HepG2 (cell line): Measurements from ENCODE around the gene DCTN2. TPM values are rescaled to one million over a fixed set of nuclear protein-coding genes. Genes with fewer than 3 reads are reported as not detected.

Experiments used
- ATAC-seq: fragments of 200-7000 bp; cut with Tn5 transposase; 3 replicates; pipeline ENCODE4 v1.9.1; 2020; ENCODE audit warnings: mild to moderate bottlenecking, moderate library complexity
- Bru-seq: library from RNA; stranded (reverse); fragments of 400-500 nt; gene quantifications from one replicate; lab custom pipeline; 2021; lab: Mats Ljungman, UMichigan
- BruChase-seq, 2 experiments: library from RNA; stranded (reverse); fragments of 400-500 nt; gene quantifications; one replicate each; lab custom pipeline; 2021; lab: Mats Ljungman, UMichigan
- BruUV-seq: library from RNA; stranded (reverse); fragments of 400-500 nt; replicated peaks from 2 replicates; lab custom pipeline; 2021; lab: Mats Ljungman, UMichigan
- CTCF ChIA-PET: fragments of 300-600 bp; formaldehyde crosslinking; extraction: SDS; loops from one replicate; lab custom pipeline; 2021; ENCODE audit warnings: low total read pairs, inconsistent platforms, low intra/inter-chr PET ratio; lab: Yijun Ruan, JAX
- POLR2A ChIA-PET: fragments of 350-600 bp; sonication (Branson Sonifier 250); formaldehyde crosslinking; loops from one replicate; lab custom pipeline; 2020; ENCODE audit warnings: antibody characterized with exemption, inconsistent platforms; lab: Yijun Ruan, JAX
- DNase-seq: peaks from one replicate; pipeline ENCODE4 v3.0.0-alpha.2; 2015; ENCODE audit warnings: low spot score
- FAIRE-seq: peaks from 3 replicates; lab custom pipeline; 2011; peaks lifted over from hg19 to GRCh38; lab: Jason Lieb, UNC
- H2AFZ ChIP-seq: one replicate; pipeline ENCODE4 v1.6.1; 2011; ENCODE audit warnings: low read length, inconsistent platforms
- H3K27ac ChIP-seq: fragments of 300-600 bp; 3 replicates; pipeline ENCODE4 v1.8.0; 2011; ENCODE audit warnings: mixed run types, mild to moderate bottlenecking, mixed read lengths, low read length, inconsistent platforms; ENCODE audit not compliant: insufficient read depth; ENCODE audit errors: extremely low read length
- H3K27me3 ChIP-seq, 2 experiments: fragments of 200-600 bp in 1 of 2; 2 replicates in 1 of 2; 3 replicates in 1 of 2; pipeline versions ENCODE4 v1.6.0 to v1.8.0; 2011; ENCODE audit warnings: low read length in 2 of 2, mild to moderate bottlenecking in 2 of 2, moderate library complexity in 2 of 2, inconsistent platforms in 1 of 2; ENCODE audit not compliant: insufficient read depth in 2 of 2, control insufficient read depth in 1 of 2
- H3K36me3 ChIP-seq, 2 experiments: fragments of 200-600 bp in 1 of 2; replicated peaks in 1 of 2; 2 replicates in 1 of 2; 3 replicates in 1 of 2; pipeline versions ENCODE4 v1.5.1 to v1.8.0; 2011; ENCODE audit warnings: low read length in 2 of 2, inconsistent platforms in 1 of 2; ENCODE audit not compliant: insufficient read depth in 2 of 2, control insufficient read depth in 1 of 2
- H3K4me1 ChIP-seq: 2 replicates; pipeline ENCODE4 v1.5.1; 2012; ENCODE audit warnings: low read length, inconsistent platforms; ENCODE audit not compliant: insufficient read depth
- H3K4me2 ChIP-seq: 2 replicates; pipeline ENCODE4 v1.6.0; 2011; ENCODE audit warnings: low read depth, low read length, inconsistent platforms
- H3K4me3 ChIP-seq, 3 experiments: fragments of 200-600 bp in 1 of 3; sonication (generic), shearing (Covaris generic) in 1 of 3; replicated peaks in 1 of 3; 2 replicates each; pipeline ENCODE4 v1.5.1; 2011 to 2016; ENCODE audit warnings: low read length in 3 of 3, inconsistent platforms in 2 of 3, low read depth in 2 of 3, mild to moderate bottlenecking in 2 of 3, control low read depth in 1 of 3, mixed read lengths in 1 of 3; ENCODE audit not compliant: insufficient read depth in 1 of 3
- H3K79me2 ChIP-seq: one replicate; pipeline ENCODE4 v1.6.1; 2011; ENCODE audit warnings: low read length, inconsistent platforms; ENCODE audit not compliant: insufficient read depth
- H3K9ac ChIP-seq: 2 replicates; pipeline ENCODE4 v1.6.0; 2011; ENCODE audit warnings: mild to moderate bottlenecking, low read depth, low read length, inconsistent platforms; ENCODE audit not compliant: insufficient read depth
- H3K9me3 ChIP-seq: 2 replicates; pipeline ENCODE4 v1.5.1; 2012; ENCODE audit warnings: mild to moderate bottlenecking, low read length
- H4K20me1 ChIP-seq: 2 replicates; pipeline ENCODE4 v1.6.0; 2011; ENCODE audit warnings: inconsistent platforms, mild to moderate bottlenecking, low read length, moderate library complexity; ENCODE audit not compliant: insufficient read depth
- CREM ChIP-seq, 2 experiments: sonication (generic) in 1 of 2; formaldehyde crosslinking in 1 of 2; IDR thresholded peaks; 2 replicates each; pipeline versions ENCODE4 v1.4.0 to v1.6.1; 2016 to 2020; ENCODE audit warnings: antibody characterized with exemption in 1 of 2, mild to moderate bottlenecking in 1 of 2, missing genetic modification reagents in 1 of 2
- MEIS2 ChIP-seq: sonication (generic); formaldehyde crosslinking; IDR thresholded peaks from 2 replicates; pipeline ENCODE4 v1.9.0; 2021; ENCODE audit warnings: mild to moderate bottlenecking, missing genetic modification reagents
- SCMH1 ChIP-seq: sonication (generic); formaldehyde crosslinking; IDR thresholded peaks from 2 replicates; pipeline ENCODE4 v1.9.0; 2021; ENCODE audit warnings: missing genetic modification reagents, mild to moderate bottlenecking, borderline replicate concordance
- SPEN ChIP-seq: sonication (generic); formaldehyde crosslinking; IDR thresholded peaks from 2 replicates; pipeline ENCODE4 v1.5.1; 2020; ENCODE audit warnings: low read depth, mild to moderate bottlenecking, missing genetic modification reagents
- TAF15 ChIP-seq: fragments of 200-400 bp; formaldehyde crosslinking; IDR thresholded peaks from one replicate; pipeline ENCODE4 v1.6.1; 2018; ENCODE audit warnings: mild to moderate bottlenecking, low read depth, low read length; ENCODE audit not compliant: poor library complexity, severe bottlenecking
- THRA ChIP-seq: sonication (generic); formaldehyde crosslinking; IDR thresholded peaks from 2 replicates; pipeline ENCODE4 v1.4.0; 2020; ENCODE audit warnings: missing genetic modification reagents, borderline replicate concordance
- U2AF1 ChIP-seq: fragments of 200-400 bp; formaldehyde crosslinking; optimal IDR thresholded peaks from 2 replicates; pipeline ENCODE3; 2017; ENCODE audit warnings: mild to moderate bottlenecking, low read depth, low read length
- ZNF33A ChIP-seq: sonication (generic); formaldehyde crosslinking; IDR thresholded peaks from 2 replicates; pipeline ENCODE4 v1.5.1; 2020; ENCODE audit warnings: missing genetic modification reagents, mild to moderate bottlenecking, moderate library complexity, borderline replicate concordance
- ZNF616 ChIP-seq: sonication (generic); formaldehyde crosslinking; IDR thresholded peaks from 2 replicates; pipeline ENCODE4 v1.5.0; 2020; ENCODE audit warnings: low read depth, mild to moderate bottlenecking, missing genetic modification reagents
- WGBS: methylation state at CpG from one replicate; pipeline ENCODE4 v1.1.6; 2017; ENCODE audit warnings: low lambda C conversion rate; 5-methylcytosine and 5-hydroxymethylcytosine counted together
- in situ Hi-C: cut with HindIII; loops from 2 replicates; pipeline ENCODE4 v1.10.0; 2017; ENCODE audit warnings: low pct_unique_long_range_greater_than_20kb; ENCODE audit not compliant: extremely low pct_ligation_motif_present
- intact Hi-C: fragments of 100-400 bp; cut with micrococcal nuclease; formaldehyde crosslinking; loops from one replicate; pipeline ENCODE4 v1.10.0; 2022; ENCODE audit not compliant: unreplicated experiment
- long read RNA-seq, 2 experiments: library from RNA in 1 of 2; library from polyadenylated mRNA in 1 of 2; stranded (forward) in 1 of 2; unstranded in 1 of 2; transcript quantifications; one replicate each; pipeline ENCODE4 v2.0.0, GENCODE V29; 2019 to 2022
- polyA minus RNA-seq, 3 experiments: library from RNA; depleted of rRNA, polyadenylated mRNA; stranded (reverse); fragments of >200 nt; gene quantifications; 2 replicates each; pipeline ENCODE4 v1.2.3, GENCODE V29; 2011; ENCODE audit warnings: low replicate concordance in 1 of 3
- polyA plus RNA-seq, 8 experiments: library from polyadenylated mRNA; depleted of rRNA in 3 of 8; stranded (reverse) in 7 of 8; unstranded in 1 of 8; fragments of >200 nt; fragmentation: Illumina TruSeq in 4 of 8; extraction: Trizol in 4 of 8; gene quantifications; 2 replicates each; pipeline versions ENCODE4 v1.2.1 to v1.2.3, GENCODE V29; 2011 to 2016; ENCODE audit warnings: low read depth in 4 of 8, missing spikeins in 1 of 8, mixed read lengths in 1 of 8; ENCODE audit not compliant: insufficient read depth in 1 of 8
- total RNA-seq, 5 experiments: library from RNA; depleted of rRNA; stranded (reverse); fragments of >200 nt; fragmentation: Illumina TruSeq; extraction: Trizol; gene quantifications; 2 replicates each; pipeline ENCODE4 v1.2.3, GENCODE V29; 2016; ENCODE audit warnings: low read depth in 1 of 5
- TF ChIP-seq, protein P1 (sequence below): sonication (generic); formaldehyde crosslinking; conservative IDR thresholded peaks from 2 replicates; pipeline ENCODE4 v1.4.0; 2020; ENCODE audit warnings: missing genetic modification reagents

DCTN2 gene
- 72.0 and 75.5 TPM in 2 replicates for total RNA-seq (2016; rRNA removed; fragmentation: Illumina TruSeq; extraction: Trizol)
- 16.3 and 20.3 TPM in 2 replicates for total RNA-seq (2016; cell fraction: cytosol; rRNA removed; fragmentation: Illumina TruSeq; extraction: Trizol; ENCODE audit: low read depth)
- total RNA-seq (2016; cell fraction: insoluble cytoplasmic fraction; rRNA removed; fragmentation: Illumina TruSeq; extraction: Trizol): 63.9 and 76.9 TPM in 2 replicates
- 38.0 and 40.0 TPM in 2 replicates for total RNA-seq (2016; cell fraction: membrane; rRNA removed; fragmentation: Illumina TruSeq; extraction: Trizol)
- total RNA-seq (2016; cell fraction: nucleus; rRNA removed; fragmentation: Illumina TruSeq; extraction: Trizol): 43.6 and 51.0 TPM in 2 replicates
- polyA plus RNA-seq (2011; rRNA removed): 77.4 and 85.7 TPM in 2 replicates
- polyA plus RNA-seq (2011; cell fraction: cytosol; rRNA removed): 82.2 and 86.7 TPM in 2 replicates
- polyA plus RNA-seq (2011; cell fraction: nucleus; rRNA removed): 67.6 and 71.9 TPM in 2 replicates
- polyA plus RNA-seq (2012): 70.0 and 93.9 TPM in 2 replicates
- 26.7 and 27.0 TPM in 2 replicates for polyA plus RNA-seq (2016; cell fraction: cytosol; fragmentation: Illumina TruSeq; extraction: Trizol; ENCODE audit: low read depth)
- polyA plus RNA-seq (2016; cell fraction: insoluble cytoplasmic fraction; fragmentation: Illumina TruSeq; extraction: Trizol; ENCODE audit: low read depth): 106 and 134 TPM in 2 replicates
- polyA plus RNA-seq (2016; cell fraction: membrane; fragmentation: Illumina TruSeq; extraction: Trizol; ENCODE audit: low read depth): 43.7 and 48.7 TPM in 2 replicates
- polyA plus RNA-seq (2016; cell fraction: nucleus; fragmentation: Illumina TruSeq; extraction: Trizol; ENCODE audit: insufficient read depth, low read depth): 110 and 115 TPM in 2 replicates
- polyA minus RNA-seq (2011; rRNA and poly(A)+ RNA removed; ENCODE audit: low replicate concordance): 76.1 and 154 TPM in 2 replicates
- 60.3 and 62.5 TPM in 2 replicates for polyA minus RNA-seq (2011; cell fraction: cytosol; rRNA and poly(A)+ RNA removed)
- polyA minus RNA-seq (2011; cell fraction: nucleus; rRNA and poly(A)+ RNA removed): 49.6 and 54.1 TPM in 2 replicates
- Bru-seq, nascent RNA: percentile 79 among the genes with signal in this experiment
- BruChase-seq, experiment 1, labeled RNA remaining after a 6-hour chase: percentile 82 among the genes with signal in this experiment
- percentile 81 among the genes with signal in this experiment for BruChase-seq, experiment 2, labeled RNA remaining after a 2-hour chase
- long read RNA-seq, experiment 1, transcript DCTN2-209 (14 exons, 2,061 nt): major isoform, 157 of 196 reads
- long read RNA-seq, experiment 1, partial matches to known transcripts: 7 of 196 reads
- long read RNA-seq, experiment 1, other reads (novel, unspliced or antisense): 32 of 196 reads
- long read RNA-seq, experiment 2, transcript DCTN2-209 (14 exons, 2,061 nt): major isoform, 121 of 270 reads
- long read RNA-seq, experiment 2, partial matches to known transcripts: 38 of 270 reads
- long read RNA-seq, experiment 2, other reads (novel, unspliced or antisense): 110 of 270 reads

- WGBS: under 1% methylated on average over 22 of the region's 56 CpGs
- peak; percentile 98 for FAIRE-seq
- Histone ChIP-seq H2AFZ (peak within 1 kb of the TSS; percentile 95), H4K20me1 (no peaks in the 10 kb centered on the region), H3K4me3 (peak within 1 kb of the TSS; percentile 87 to 96 (median 91)), H3K4me1 (peaks cover 57% of the 10 kb centered on the region), H3K79me2 (peaks cover 20% of the 10 kb centered on the region), H3K9ac (peak within 1 kb of the TSS; percentile 95), H3K9me3 (no peaks in the 10 kb centered on the region), H3K4me2 (peak within 1 kb of the TSS; percentile 94), H3K36me3 (0 out of 5 replicates have a peak, but pooled peaks cover 0 to 3% of the 10 kb centered on the region in 2 experiments), H3K27me3 (peaks cover 0 to 27% of the 10 kb centered on the region in 2 experiments; a peak in 2 of 5 replicates), H3K27ac (peak within 1 kb of the TSS; percentile 56)
- peak; percentile 94 for DNase-seq
- CTCF ChIA-PET: interaction anchor here (1.1 kb wide), 1 partner anchor 37 kb away, joined by 3 read pairs; no protein-coding TSS in a partner anchor
- ATAC-seq: peak; percentile 96
- intact Hi-C loops: loop anchor here (1.0 kb wide), 2 partner anchors 24 to 30 kb away; partner anchors contain the start of gene MBD6
- TSS peak; percentile 75 for BruUV-seq
- in situ Hi-C loops: no loop called here
- POLR2A ChIA-PET: interaction anchor here (0.6 to 2.7 kb wide), 17 partner anchors 9 to 189 kb away, joined by 3 to 35 read pairs (median 5); partner anchors contain the start of genes ARHGEF25, B4GALNT1, DDIT3 and DTX3
- TF ChIP-seq ZNF33A (CRISPR knock-in tag) (no peak), CREM (IDR thresholded peaks at IDR 0.05) (no peak; the same call in 1 of the 2 replicates), CREM (CRISPR knock-in tag; IDR thresholded peaks at IDR 0.05) (no peak), U2AF1 (no peak), THRA (CRISPR knock-in tag) (no peak), SPEN (CRISPR knock-in tag) (no peak; the same call in 1 of the 2 replicates), SCMH1 (CRISPR knock-in tag) (no peak), ZNF616 (CRISPR knock-in tag) (no peak), MEIS2 (CRISPR knock-in tag) (no peak; the same call in 1 of the 2 replicates), TAF15 (no peak)
- TF ChIP-seq, protein P1, sequence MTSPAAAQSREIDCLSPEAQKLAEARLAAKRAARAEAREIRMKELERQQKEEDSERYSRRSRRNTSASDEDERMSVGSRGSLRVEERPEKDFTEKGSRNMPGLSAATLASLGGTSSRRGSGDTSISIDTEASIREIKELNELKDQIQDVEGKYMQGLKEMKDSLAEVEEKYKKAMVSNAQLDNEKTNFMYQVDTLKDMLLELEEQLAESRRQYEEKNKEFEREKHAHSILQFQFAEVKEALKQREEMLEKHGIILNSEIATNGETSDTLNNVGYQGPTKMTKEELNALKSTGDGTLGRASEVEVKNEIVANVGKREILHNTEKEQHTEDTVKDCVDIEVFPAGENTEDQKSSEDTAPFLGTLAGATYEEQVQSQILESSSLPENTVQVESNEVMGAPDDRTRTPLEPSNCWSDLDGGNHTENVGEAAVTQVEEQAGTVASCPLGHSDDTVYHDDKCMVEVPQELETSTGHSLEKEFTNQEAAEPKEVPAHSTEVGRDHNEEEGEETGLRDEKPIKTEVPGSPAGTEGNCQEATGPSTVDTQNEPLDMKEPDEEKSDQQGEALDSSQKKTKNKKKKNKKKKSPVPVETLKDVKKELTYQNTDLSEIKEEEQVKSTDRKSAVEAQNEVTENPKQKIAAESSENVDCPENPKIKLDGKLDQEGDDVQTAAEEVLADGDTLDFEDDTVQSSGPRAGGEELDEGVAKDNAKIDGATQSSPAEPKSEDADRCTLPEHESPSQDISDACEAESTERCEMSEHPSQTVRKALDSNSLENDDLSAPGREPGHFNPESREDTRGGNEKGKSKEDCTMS (CRISPR knock-in tag): no peak
These were observed at the start of gene DCTN2 for GRCh38 chr12:57546438-57547287. Gene DCTN2 (minus strand): TSS chr12:57547192. CDS start chr12:57547063, 129 bp downstream.
